Heart left ventricle (tissue), 13 donors: Measurements from ENCODE around the gene BBX.

Source experiments
- CTCF ChIP-seq, 12 donors: fragments of 200-600 bp; sonication (generic) in 4 of 12; IDR thresholded peaks; one replicate each; pipeline versions ENCODE4 v1.5.0 to v1.8.0; 2018 to 2022; ENCODE audit warnings: antibody characterized with exemption in 12 of 12, mild to moderate bottlenecking in 5 of 12
- POLR2A ChIP-seq, 2 donors: fragments of 450-650 bp; IDR thresholded peaks; one replicate each; pipeline ENCODE4 v1.6.1; 2017; ENCODE audit warnings: antibody characterized with exemption in 2 of 2, mild to moderate bottlenecking in 2 of 2, moderate library complexity in 2 of 2
- donor health status: ischemic (EF 13 %, LVEDD 7.1; RV severe dilation, severe dysfunction).
- donor health status: DM: no; HTN: yes; CAD: no.
- donor health status: DM: no; HTN: no; CAD: no.
- donor health status: ischemic (EF 25% LVEDD 6.9; RV normal size, moderate dysfunction).
- donor health status: ischemic (EF 25% LVEDD 5.7; RV mildly dilated, moderate dysfunction).
- donor health status: ischemic (EF 35%, LVEDD 5.7; RV mildly dilated, moderate dysfunction).
- donor health status: nonischemic (EF 11% LVEDD 7.7; RV severe dilation, severe dysfunction).
- donor health status: DM: yes; HTN: yes; CAD: no.
- donor health status: PGD.
- donor health status: ischemic (EF 29% LVEDD 5.4; RV normal size, mild dysfunction).
- donor health status: nonischemic (EF 23%, LVEDD 6.1; RV moderate dilation, normal function).

GRCh38 chr3:107662586-107662985 lies 139.8 kb downstream of the BBX start:
- TF ChIP-seq POLR2A (IDR thresholded peaks at IDR 0.05) (no peak), CTCF (IDR thresholded peaks at IDR 0.05) (no peak)
